NCI-H748 treated with DMSO at 0.1 percent for 48 hours (cell line): ENCODE results near the gene C1QTNF5.

Experiments used
- DNase-seq: peaks from one replicate; lab custom pipeline; 2025; lab: John Stamatoyannopoulos, UW

The C1QTNF5 gene

GRCh38 chr11:119359365-119360214 lies 18.9 kb upstream of the C1QTNF5 start:
- no peak for DNase-seq

GRCh38 chr11:119357074-119357473 lies 16.4 kb upstream of the C1QTNF5 start:
- DNase-seq = no peak

- DNase-seq = peak; percentile 63
Observed at GRCh38 chr11:119356349-119357031, 15.8 kb upstream of the C1QTNF5 start.

GRCh38 chr11:119355091-119355843 lies 14.6 kb upstream of the C1QTNF5 start:
- DNase-seq = no peak

GRCh38 chr11:119352857-119353260 lies 12.2 kb upstream of the C1QTNF5 start:
- peak; percentile 74 for DNase-seq

GRCh38 chr11:119351232-119351631 lies 10.5 kb upstream of the C1QTNF5 start:
- DNase-seq = no peak

- DNase-seq = no peak
Observed at GRCh38 chr11:119350302-119350701, 9.6 kb upstream of the C1QTNF5 start.

- no peak for DNase-seq
Observed at GRCh38 chr11:119347940-119348605, 7.4 kb upstream of the C1QTNF5 start.

GRCh38 chr11:119347242-119347641 lies 6.6 kb upstream of the C1QTNF5 start:
- DNase-seq = no peak

- no peak for DNase-seq
Observed at GRCh38 chr11:119346605-119347004, 5.9 kb upstream of the C1QTNF5 start, which contains the start of gene MFRP. TSS of gene MFRP (minus strand) at chr11:119346705. CDS start at chr11:119346513, 192 bp downstream.

GRCh38 chr11:119345685-119346084 lies 5.0 kb upstream of the C1QTNF5 start:
- no peak for DNase-seq

- no peak for DNase-seq
Observed at GRCh38 chr11:119344291-119345010, 3.8 kb upstream of the C1QTNF5 start.

GRCh38 chr11:119343726-119344125 lies 3.0 kb upstream of the C1QTNF5 start:
- no peak for DNase-seq

GRCh38 chr11:119342362-119343130 lies 1.9 kb upstream of the C1QTNF5 start:
- DNase-seq = no peak

- DNase-seq = no peak
Observed at GRCh38 chr11:119342023-119342300, 1.3 kb upstream of the C1QTNF5 start.

- DNase-seq = no peak
Observed at GRCh38 chr11:119341222-119342022, 739 bp upstream of the C1QTNF5 start.

GRCh38 chr11:119339589-119340334 lies 921 bp downstream of the C1QTNF5 start:
- DNase-seq = no peak

- no peak for DNase-seq
Observed at GRCh38 chr11:119338965-119339588, 1.6 kb downstream of the C1QTNF5 start.
